DOHH2 (cell line): ENCODE measurements around the gene RASL11A.

Experiments used
- H3F3A ChIP-seq: fragments of 200-600 bp; sonication (generic), shearing (Covaris generic); 2 replicates; pipeline ENCODE4 v1.6.0; 2016; ENCODE audit warnings: antibody characterized with exemption, mild to moderate bottlenecking; ENCODE audit not compliant: control insufficient read depth, insufficient read depth
- H3K27ac ChIP-seq: fragments of 200-600 bp; sonication (generic); 2 replicates; pipeline ENCODE4 v1.5.1; 2014; ENCODE audit warnings: low read depth, mild to moderate bottlenecking, low read length, moderate library complexity
- H3K27me3 ChIP-seq: fragments of 200-600 bp; sonication (generic); 2 replicates; pipeline ENCODE4 v1.6.1; 2014; ENCODE audit warnings: mild to moderate bottlenecking, low read length, mixed read lengths; ENCODE audit not compliant: control insufficient read depth
- H3K36me3 ChIP-seq: fragments of 200-600 bp; sonication (generic); 2 replicates; pipeline ENCODE4 v1.6.1; 2014; ENCODE audit warnings: mild to moderate bottlenecking, low read length, moderate library complexity, mixed read lengths; ENCODE audit not compliant: control insufficient read depth
- H3K4me1 ChIP-seq: fragments of 200-600 bp; sonication (generic); 2 replicates; pipeline ENCODE4 v1.6.1; 2014; ENCODE audit warnings: mild to moderate bottlenecking, low read length, mixed read lengths; ENCODE audit not compliant: control insufficient read depth
- H3K4me2 ChIP-seq: fragments of 200-600 bp; sonication (generic); 2 replicates; pipeline ENCODE4 v1.6.0; 2014; ENCODE audit warnings: mild to moderate bottlenecking, low read length, moderate library complexity
- H3K4me3 ChIP-seq: fragments of 200-600 bp; sonication (generic); 2 replicates; pipeline ENCODE4 v1.5.1; 2014; ENCODE audit warnings: mild to moderate bottlenecking, low read length, mixed read lengths
- H3K79me2 ChIP-seq: fragments of 200-600 bp; sonication (generic); 2 replicates; pipeline ENCODE4 v1.6.1; 2014; ENCODE audit warnings: mild to moderate bottlenecking, low read length, mixed read lengths; ENCODE audit not compliant: control insufficient read depth
- H3K9me2 ChIP-seq: fragments of 200-600 bp; sonication (generic); replicated peaks from 2 replicates; pipeline ENCODE4 v1.6.1; 2014; ENCODE audit warnings: mild to moderate bottlenecking, low read length, mixed read lengths; ENCODE audit not compliant: control insufficient read depth
- H3K9me3 ChIP-seq: fragments of 200-600 bp; sonication (generic); 2 replicates; pipeline ENCODE4 v1.6.1; 2014; ENCODE audit warnings: antibody characterized with exemption, low read length, mixed read lengths; ENCODE audit not compliant: control insufficient read depth, insufficient read depth
- H4K20me1 ChIP-seq: fragments of 200-600 bp; sonication (generic); 2 replicates; pipeline ENCODE4 v1.6.0; 2014; ENCODE audit warnings: low read depth, mild to moderate bottlenecking, antibody characterized with exemption, low read length, moderate library complexity; ENCODE audit not compliant: control insufficient read depth, insufficient read depth
- EZH2phosphoT487 ChIP-seq: fragments of 200-600 bp; sonication (generic); IDR thresholded peaks from 2 replicates; pipeline ENCODE4 v1.6.1; 2017; ENCODE audit warnings: borderline replicate concordance, mild to moderate bottlenecking, antibody characterized with exemption, low read length, moderate library complexity, mixed read lengths
- TF ChIP-seq, protein P1 (sequence below): fragments of 200-600 bp; sonication (generic); IDR thresholded peaks from one replicate; pipeline ENCODE4 v1.5.1; 2014; ENCODE audit warnings: antibody characterized with exemption, mild to moderate bottlenecking, low read depth, low read length; ENCODE audit not compliant: poor library complexity, severe bottlenecking

RASL11A gene

DNA sequence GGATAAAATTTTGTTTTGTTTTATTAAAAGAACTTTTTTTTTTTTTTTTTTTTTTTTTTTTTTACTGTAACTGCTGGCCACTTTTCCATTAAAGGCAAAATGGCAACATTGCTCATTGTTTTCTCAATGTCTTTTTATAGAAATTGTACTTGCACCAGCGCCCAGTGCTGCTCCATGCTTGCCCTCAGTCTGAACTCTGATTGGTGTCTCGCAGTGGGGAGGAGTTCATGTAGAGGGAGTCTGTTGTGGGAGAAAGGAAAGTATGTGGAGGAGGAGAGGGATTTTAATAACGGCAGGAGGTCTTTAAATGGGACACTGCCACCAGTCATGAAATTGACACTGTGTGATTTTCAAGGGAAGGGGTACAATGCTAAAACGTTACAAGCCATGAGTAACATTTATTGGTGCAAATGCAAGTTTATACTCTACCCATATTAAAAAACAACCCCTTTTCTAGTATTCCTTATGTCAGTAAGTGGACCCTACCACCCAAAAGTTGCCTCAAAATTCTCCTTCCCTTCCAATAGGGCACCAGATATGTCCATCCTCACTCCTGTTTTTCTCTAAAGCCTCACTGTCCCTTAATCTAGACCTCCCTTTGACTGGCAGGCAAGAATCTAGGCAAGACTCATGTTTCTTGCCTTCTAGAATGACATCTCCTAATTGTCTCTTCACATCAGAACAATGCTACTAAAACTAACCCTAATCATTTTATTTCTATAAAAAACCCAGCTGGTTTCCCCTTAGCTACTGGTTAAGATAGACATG is 3.2 kb downstream of the RASL11A start:
- Histone ChIP-seq H3K36me3 (0 out of 2 replicates have a peak, but pooled peaks cover 3% of the 10 kb centered on the region), H3K27me3 (no peaks in the 10 kb centered on the region), H3K27ac (no peak overlapping the region), H3K4me1 (peaks cover 13% of the 10 kb centered on the region), H4K20me1 (no peaks in the 10 kb centered on the region), H3K9me2 (no peaks in the 10 kb centered on the region), H3K4me3 (no peak overlapping the region), H3K79me2 (0 out of 2 replicates have a peak, but pooled peaks cover 3% of the 10 kb centered on the region), H3F3A (no peaks in the 10 kb centered on the region), H3K4me2 (no peak overlapping the region), H3K9me3 (no peaks in the 10 kb centered on the region)
- TF ChIP-seq, protein P1, sequence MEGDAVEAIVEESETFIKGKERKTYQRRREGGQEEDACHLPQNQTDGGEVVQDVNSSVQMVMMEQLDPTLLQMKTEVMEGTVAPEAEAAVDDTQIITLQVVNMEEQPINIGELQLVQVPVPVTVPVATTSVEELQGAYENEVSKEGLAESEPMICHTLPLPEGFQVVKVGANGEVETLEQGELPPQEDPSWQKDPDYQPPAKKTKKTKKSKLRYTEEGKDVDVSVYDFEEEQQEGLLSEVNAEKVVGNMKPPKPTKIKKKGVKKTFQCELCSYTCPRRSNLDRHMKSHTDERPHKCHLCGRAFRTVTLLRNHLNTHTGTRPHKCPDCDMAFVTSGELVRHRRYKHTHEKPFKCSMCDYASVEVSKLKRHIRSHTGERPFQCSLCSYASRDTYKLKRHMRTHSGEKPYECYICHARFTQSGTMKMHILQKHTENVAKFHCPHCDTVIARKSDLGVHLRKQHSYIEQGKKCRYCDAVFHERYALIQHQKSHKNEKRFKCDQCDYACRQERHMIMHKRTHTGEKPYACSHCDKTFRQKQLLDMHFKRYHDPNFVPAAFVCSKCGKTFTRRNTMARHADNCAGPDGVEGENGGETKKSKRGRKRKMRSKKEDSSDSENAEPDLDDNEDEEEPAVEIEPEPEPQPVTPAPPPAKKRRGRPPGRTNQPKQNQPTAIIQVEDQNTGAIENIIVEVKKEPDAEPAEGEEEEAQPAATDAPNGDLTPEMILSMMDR, result no peak
- TF ChIP-seq EZH2phosphoT487, result no peak

DNA sequence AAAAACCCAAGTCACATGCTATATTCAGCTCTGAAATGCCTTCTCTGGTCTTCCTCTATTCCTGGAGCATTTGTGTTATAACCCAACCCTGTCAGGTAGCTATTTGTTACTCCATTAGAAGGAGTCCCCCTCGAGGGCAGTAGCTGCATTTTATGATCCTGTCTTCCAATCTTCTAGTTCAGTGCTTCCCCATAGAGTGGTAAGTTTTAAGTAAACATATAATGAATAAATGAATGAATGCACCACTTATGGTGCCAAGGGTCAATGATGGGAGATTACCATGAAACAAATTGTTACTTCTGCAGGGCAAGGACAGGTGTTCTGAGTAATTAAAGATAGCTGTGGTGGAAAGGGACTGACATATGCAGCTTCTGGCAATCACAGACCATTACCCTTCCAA is 4.0 kb downstream of the RASL11A start:
- Histone ChIP-seq H3K9me2 (no peaks in the 10 kb centered on the region), H3K9me3 (no peaks in the 10 kb centered on the region), H3K27ac (no peak overlapping the region), H3K4me2 (no peak overlapping the region), H3F3A (no peaks in the 10 kb centered on the region), H3K36me3 (0 out of 2 replicates have a peak, but pooled peaks cover 3% of the 10 kb centered on the region), H3K79me2 (0 out of 2 replicates have a peak, but pooled peaks cover 3% of the 10 kb centered on the region), H3K4me3 (no peak overlapping the region), H3K27me3 (no peaks in the 10 kb centered on the region), H3K4me1 (peaks cover 13% of the 10 kb centered on the region), H4K20me1 (no peaks in the 10 kb centered on the region)
- TF ChIP-seq, protein P1, result no peak
- TF ChIP-seq EZH2phosphoT487, result no peak

DNA sequence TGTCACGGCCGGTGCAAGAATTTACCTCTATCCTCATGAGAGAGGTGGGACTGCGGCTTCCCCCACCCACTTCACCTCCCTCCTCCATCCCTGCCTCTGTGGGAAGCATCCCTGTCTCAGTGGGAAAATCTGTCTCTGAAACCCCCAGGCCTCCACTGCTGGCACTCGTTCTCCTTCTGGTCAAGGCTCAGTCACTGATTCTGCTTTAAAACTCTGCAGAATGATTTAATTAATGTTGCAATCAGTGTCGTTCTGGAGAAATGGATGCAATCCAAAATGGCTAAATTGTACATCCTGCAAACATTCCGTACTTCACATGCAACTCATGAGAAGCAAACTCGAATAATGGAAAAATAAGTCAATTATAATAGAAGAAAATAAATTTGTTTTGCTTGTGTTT is 5.6 kb downstream of the RASL11A start:
- Histone ChIP-seq H3K27me3 (no peaks in the 10 kb centered on the region), H3K27ac (no peak overlapping the region), H4K20me1 (no peaks in the 10 kb centered on the region), H3K79me2 (0 out of 2 replicates have a peak, but pooled peaks cover 3% of the 10 kb centered on the region), H3K4me3 (no peak overlapping the region), H3K9me2 (no peaks in the 10 kb centered on the region), H3K9me3 (no peaks in the 10 kb centered on the region), H3F3A (no peaks in the 10 kb centered on the region), H3K4me2 (no peak overlapping the region), H3K4me1 (peaks cover 7% of the 10 kb centered on the region), H3K36me3 (0 out of 2 replicates have a peak, but pooled peaks cover 3% of the 10 kb centered on the region)
- TF ChIP-seq, protein P1, result no peak
- no peak for TF ChIP-seq EZH2phosphoT487
